Measurements from ENCODE around the gene ADAM10. TPM values are rescaled to one million over a fixed set of nuclear protein-coding genes. Genes with fewer than 3 reads are reported as not detected.
"Not testable (repeated sequence)": the region's sequence is repeated elsewhere in the genome, so short reads cannot be mapped to it uniquely, and the experiment has no call there.

The ADAM10 gene
- total and polyA plus RNA-seq, 2 of the 8 experiments (the other 6 are each of a cell fraction or from before 2014, with no cell fraction given): 46.5 to 163 TPM

DNA sequence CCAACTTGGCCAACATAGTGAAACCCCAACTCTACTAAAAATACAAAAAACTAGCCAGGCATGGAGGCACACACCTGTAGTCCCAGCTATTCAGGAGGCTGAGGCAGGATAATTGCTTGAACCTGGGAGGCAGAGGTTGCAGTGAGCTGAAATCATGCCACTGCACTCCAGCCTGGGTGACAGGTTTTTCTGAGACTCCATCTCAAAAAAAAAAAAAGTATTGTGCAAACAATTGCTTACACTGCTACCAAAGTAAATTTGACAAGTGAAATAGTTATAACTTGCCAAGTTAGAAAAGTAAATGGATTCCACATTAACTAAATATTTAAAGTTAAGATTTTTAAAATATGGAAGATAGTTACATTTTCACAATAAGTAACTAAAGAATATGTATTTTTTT, 129.2 kb downstream of the ADAM10 start:
- FAIRE-seq; CTCF ChIA-PET (ENCODE audit: partially characterized antibody); H3K27me3 ChIP-seq (replicated peaks in 1 of 4; ENCODE audit: control insufficient read depth in 3 of 4, extremely low read depth in 1 of 4, insufficient read depth in 3 of 4, low read length in 3 of 4); H4K20me1 ChIP-seq (replicated peaks in 1 of 2; ENCODE audit: control insufficient read depth in 1 of 2, insufficient read depth in 2 of 2, low read length in 2 of 2); H4K5ac ChIP-seq (ENCODE audit: insufficient read length, low read depth, low read length); H3K27ac ChIP-seq (ENCODE audit: low read depth, low read length); H3K23me2 ChIP-seq (ENCODE audit: low read depth, low read length); DNase-seq (ENCODE audit: low read depth in 1 of 2, low spot score in 2 of 2); H3K18ac ChIP-seq (ENCODE audit: extremely low read depth, low read length); H3K36me3 ChIP-seq (ENCODE audit: control insufficient read depth in 2 of 4, insufficient read depth in 4 of 4, low read length in 3 of 4); H2BK12ac ChIP-seq (ENCODE audit: low read depth, low read length); H2BK5ac ChIP-seq (ENCODE audit: low read depth, low read length); H3K4me1 ChIP-seq (replicated peaks in 1 of 4; ENCODE audit: control insufficient read depth in 3 of 4, insufficient read depth in 4 of 4, low read length in 3 of 4); H2AFZ ChIP-seq (ENCODE audit: low read length); H3K14ac ChIP-seq (ENCODE audit: insufficient read length); H2BK15ac ChIP-seq (ENCODE audit: low read length); H3K56ac ChIP-seq (replicated peaks; ENCODE audit: insufficient read length, low read depth, low read length); POLR2A ChIA-PET (ENCODE audit: partially characterized antibody); H3K4me3 ChIP-seq (ENCODE audit: extremely low read depth in 1 of 4, insufficient read depth in 2 of 4, low read depth in 3 of 4, low read length in 4 of 4); H4K91ac ChIP-seq (replicated peaks; ENCODE audit: insufficient read length, low read length); H3K9ac ChIP-seq (replicated peaks in 1 of 4; ENCODE audit: extremely low read depth in 1 of 4, low read depth in 3 of 4, low read length in 3 of 4); H2BK20ac ChIP-seq (ENCODE audit: low read length); H3K4ac ChIP-seq (replicated peaks; ENCODE audit: insufficient read length, low read depth, low read length); H3K9me3 ChIP-seq (ENCODE audit: insufficient read depth in 2 of 2, low read depth in 1 of 2, low read length in 1 of 2); H3K4me2 ChIP-seq (ENCODE audit: insufficient read depth in 1 of 2, low read depth in 2 of 2, low read length in 2 of 2); H3K23ac ChIP-seq (ENCODE audit: insufficient read length); H3K79me2 ChIP-seq (ENCODE audit: control insufficient read depth in 1 of 2, insufficient read depth in 2 of 2, low read length in 2 of 2); H2BK120ac ChIP-seq (replicated peaks; ENCODE audit: low read depth, low read length); H3K79me1 ChIP-seq (ENCODE audit: low read depth, low read length); H4K8ac ChIP-seq (ENCODE audit: extremely low read depth, insufficient read depth, low read length); H2AK5ac ChIP-seq (ENCODE audit: low read depth, low read length): not testable (repeated sequence)

Data from H1 (cell line).